ENCODE measurements around the gene SLC34A2. TPM values are rescaled to one million over a fixed set of nuclear protein-coding genes. Genes with fewer than 3 reads are reported as not detected.

SLC34A2 gene
- total and polyA plus RNA-seq, 4 experiments from 2014 or later, result not detected

GRCh38 chr4:25663781-25664180 is 8.1 kb downstream of the SLC34A2 start:
- Mint-ChIP-seq H3K27ac (no peak overlapping the region), H3K4me3 (no peak overlapping the region), H3K27me3 (peaks cover 6 to 14% of the 10 kb centered on the region in 2 donors), H3K36me3 (no peaks in the 10 kb centered on the region), H3K9me3 (no peaks in the 10 kb centered on the region), H3K4me1 (no peaks in the 10 kb centered on the region)
- H3K36me3 ChIP-seq (ENCODE audit: insufficient read depth, low read length), result no peaks in the 10 kb centered on the region
- POLR2A ChIA-PET (ENCODE audit: partially characterized antibody), result no interaction called here
- no peaks in the 10 kb centered on the region for H3K9me3 ChIP-seq (ENCODE audit: control insufficient read depth in 1 of 2, low read length in 2 of 2)
- CTCF ChIA-PET (ENCODE audit: partially characterized antibody), result no interaction called here
- H3K4me1 ChIP-seq (ENCODE audit: insufficient read depth, low read length), result no peaks in the 10 kb centered on the region
- intact Hi-C loops (cut with micrococcal nuclease), result no loop called here
- no peak for DNase-seq
- no peaks in the 10 kb centered on the region for H3K27me3 ChIP-seq (ENCODE audit: insufficient read depth, low read length)
- no peak overlapping the region for H3K4me3 ChIP-seq (ENCODE audit: low read length in 2 of 2)
- no peak overlapping the region for H3K27ac ChIP-seq (ENCODE audit: low read depth, low read length)

- H3K9me3 Mint-ChIP-seq, result no peaks in the 10 kb centered on the region
- ChIA-PET POLR2A (ENCODE audit: partially characterized antibody) (no interaction called here), CTCF (ENCODE audit: partially characterized antibody) (no interaction called here)
- H3K27ac Mint-ChIP-seq, result no peak overlapping the region
- no peaks in the 10 kb centered on the region for H3K36me3 ChIP-seq (ENCODE audit: insufficient read depth, low read length)
- intact Hi-C loops (cut with micrococcal nuclease), result no loop called here
- DNase-seq, result no peak
- no peak overlapping the region for H3K27ac ChIP-seq (ENCODE audit: low read depth, low read length)
- no peak overlapping the region for H3K4me3 Mint-ChIP-seq
- no peak overlapping the region for H3K4me3 ChIP-seq (ENCODE audit: low read length in 2 of 2)
- H3K4me1 ChIP-seq (ENCODE audit: insufficient read depth, low read length), result no peaks in the 10 kb centered on the region
- no peaks in the 10 kb centered on the region for H3K4me1 Mint-ChIP-seq
- H3K36me3 Mint-ChIP-seq, result no peaks in the 10 kb centered on the region
- no peaks in the 10 kb centered on the region for H3K27me3 ChIP-seq (ENCODE audit: insufficient read depth, low read length)
- H3K9me3 ChIP-seq (ENCODE audit: control insufficient read depth in 1 of 2, low read length in 2 of 2), result no peaks in the 10 kb centered on the region
- H3K27me3 Mint-ChIP-seq, result peaks cover 6 to 14% of the 10 kb centered on the region in 2 donors
These were observed 10.5 kb downstream of the SLC34A2 start for GRCh38 chr4:25666031-25666630.

GRCh38 chr4:25667931-25668557 is 12.4 kb downstream of the SLC34A2 start:
- H3K4me1 ChIP-seq (ENCODE audit: insufficient read depth, low read length), result no peaks in the 10 kb centered on the region
- no peaks in the 10 kb centered on the region for H3K36me3 ChIP-seq (ENCODE audit: insufficient read depth, low read length)
- H3K9me3 ChIP-seq (ENCODE audit: control insufficient read depth in 1 of 2, low read length in 2 of 2), result no peaks in the 10 kb centered on the region
- DNase-seq, result no peak
- H3K4me1 Mint-ChIP-seq, result no peaks in the 10 kb centered on the region
- CTCF ChIA-PET (ENCODE audit: partially characterized antibody), result no interaction called here
- peaks cover 5 to 14% of the 10 kb centered on the region in 2 donors for H3K27me3 Mint-ChIP-seq
- H3K27me3 ChIP-seq (ENCODE audit: insufficient read depth, low read length), result no peaks in the 10 kb centered on the region
- H3K36me3 Mint-ChIP-seq, result no peaks in the 10 kb centered on the region
- H3K4me3 Mint-ChIP-seq, result no peak overlapping the region
- H3K9me3 Mint-ChIP-seq, result no peaks in the 10 kb centered on the region
- intact Hi-C loops (cut with micrococcal nuclease), result no loop called here
- H3K27ac ChIP-seq (ENCODE audit: low read depth, low read length), result no peak overlapping the region
- no peak overlapping the region for H3K4me3 ChIP-seq (ENCODE audit: low read length in 2 of 2)
- POLR2A ChIA-PET (ENCODE audit: partially characterized antibody), result no interaction called here
- no peak overlapping the region for H3K27ac Mint-ChIP-seq

GRCh38 chr4:25670991-25671390 is 15.3 kb downstream of the SLC34A2 start:
- H3K9me3 Mint-ChIP-seq, result peaks cover 0 to 3% (median 0%) of the 10 kb centered on the region in 8 donors
- Histone ChIP-seq H3K4me3 (ENCODE audit: low read length in 2 of 2) (no peak overlapping the region), H3K27ac (ENCODE audit: low read depth, low read length) (no peak overlapping the region), H3K9me3 (ENCODE audit: control insufficient read depth in 1 of 2, low read length in 2 of 2) (no peaks in the 10 kb centered on the region), H3K27me3 (ENCODE audit: insufficient read depth, low read length) (no peaks in the 10 kb centered on the region), H3K36me3 (ENCODE audit: insufficient read depth, low read length) (no peaks in the 10 kb centered on the region), H3K4me1 (ENCODE audit: insufficient read depth, low read length) (no peaks in the 10 kb centered on the region)
- H3K27me3 Mint-ChIP-seq, result peaks cover 2 to 5% of the 10 kb centered on the region in 2 donors
- no peak for DNase-seq
- H3K4me1 Mint-ChIP-seq, result no peaks in the 10 kb centered on the region
- intact Hi-C loops (cut with micrococcal nuclease), result no loop called here
- no peak overlapping the region for H3K27ac Mint-ChIP-seq
- CTCF ChIA-PET (ENCODE audit: partially characterized antibody), result no interaction called here
- H3K4me3 Mint-ChIP-seq, result no peak overlapping the region
- POLR2A ChIA-PET (ENCODE audit: partially characterized antibody), result no interaction called here
- no peaks in the 10 kb centered on the region for H3K36me3 Mint-ChIP-seq

- Mint-ChIP-seq H3K27ac (no peak overlapping the region), H3K4me1 (no peaks in the 10 kb centered on the region), H3K36me3 (no peaks in the 10 kb centered on the region), H3K27me3 (peaks cover 2 to 3% of the 10 kb centered on the region in 2 donors), H3K4me3 (no peak overlapping the region), H3K9me3 (peaks cover 0 to 3% (median 0%) of the 10 kb centered on the region in 8 donors)
- intact Hi-C loops (cut with micrococcal nuclease), result no loop called here
- Histone ChIP-seq H3K27ac (ENCODE audit: low read depth, low read length) (no peak overlapping the region), H3K4me3 (ENCODE audit: low read length in 2 of 2) (no peak overlapping the region), H3K4me1 (ENCODE audit: insufficient read depth, low read length) (no peaks in the 10 kb centered on the region), H3K27me3 (ENCODE audit: insufficient read depth, low read length) (no peaks in the 10 kb centered on the region), H3K36me3 (ENCODE audit: insufficient read depth, low read length) (no peaks in the 10 kb centered on the region), H3K9me3 (ENCODE audit: control insufficient read depth in 1 of 2, low read length in 2 of 2) (no peaks in the 10 kb centered on the region)
- DNase-seq, result no peak
- ChIA-PET POLR2A (ENCODE audit: partially characterized antibody) (no interaction called here), CTCF (ENCODE audit: partially characterized antibody) (no interaction called here)
These were observed 17.1 kb downstream of the SLC34A2 start for GRCh38 chr4:25672756-25673155.

- no peak overlapping the region for H3K4me3 Mint-ChIP-seq
These were observed 18.7 kb downstream of the SLC34A2 start for GRCh38 chr4:25674386-25674785.

GRCh38 chr4:25676221-25676620 is 20.6 kb downstream of the SLC34A2 start:
- CTCF ChIA-PET (ENCODE audit: partially characterized antibody), result no interaction called here

More at GRCh38 chr4:25674386-25674785, 18.7 kb downstream of the SLC34A2 start:
- Histone ChIP-seq H3K27me3 (ENCODE audit: insufficient read depth, low read length) (no peaks in the 10 kb centered on the region), H3K36me3 (ENCODE audit: insufficient read depth, low read length) (no peaks in the 10 kb centered on the region), H3K4me1 (ENCODE audit: insufficient read depth, low read length) (no peaks in the 10 kb centered on the region), H3K27ac (ENCODE audit: low read depth, low read length) (no peak overlapping the region), H3K4me3 (ENCODE audit: low read length in 2 of 2) (no peak overlapping the region), H3K9me3 (ENCODE audit: control insufficient read depth in 1 of 2, low read length in 2 of 2) (no peaks in the 10 kb centered on the region)
- ChIA-PET POLR2A (ENCODE audit: partially characterized antibody) (no interaction called here), CTCF (ENCODE audit: partially characterized antibody) (no interaction called here)
- H3K27ac Mint-ChIP-seq, result no peak overlapping the region
- peaks cover 0 to 3% (median 0%) of the 10 kb centered on the region in 8 donors for H3K9me3 Mint-ChIP-seq
- H3K27me3 Mint-ChIP-seq, result peaks cover 0 to 3% of the 10 kb centered on the region in 2 donors
- no peaks in the 10 kb centered on the region for H3K4me1 Mint-ChIP-seq
- no peaks in the 10 kb centered on the region for H3K36me3 Mint-ChIP-seq
- intact Hi-C loops (cut with micrococcal nuclease), result no loop called here
- DNase-seq, result no peak

More at GRCh38 chr4:25676221-25676620, 20.6 kb downstream of the SLC34A2 start:
- H3K9me3 ChIP-seq (ENCODE audit: control insufficient read depth in 1 of 2, low read length in 2 of 2), result no peaks in the 10 kb centered on the region
- peaks cover 0 to 3% (median 0%) of the 10 kb centered on the region in 8 donors for H3K9me3 Mint-ChIP-seq
- no peak for DNase-seq
- no peaks in the 10 kb centered on the region for H3K4me1 ChIP-seq (ENCODE audit: insufficient read depth, low read length)
- POLR2A ChIA-PET (ENCODE audit: partially characterized antibody), result no interaction called here
- no peak overlapping the region for H3K27ac Mint-ChIP-seq
- H3K27me3 Mint-ChIP-seq, result peaks cover 0 to 5% of the 10 kb centered on the region in 2 donors
- H3K27ac ChIP-seq (ENCODE audit: low read depth, low read length), result no peak overlapping the region
- H3K4me3 ChIP-seq (ENCODE audit: low read length in 2 of 2), result no peak overlapping the region
- peak overlapping the region in 1 of 8 donors; percentile 54 for H3K4me3 Mint-ChIP-seq
- intact Hi-C loops (cut with micrococcal nuclease), result no loop called here
- no peaks in the 10 kb centered on the region for H3K36me3 ChIP-seq (ENCODE audit: insufficient read depth, low read length)
- H3K27me3 ChIP-seq (ENCODE audit: insufficient read depth, low read length), result no peaks in the 10 kb centered on the region
- no peaks in the 10 kb centered on the region for H3K4me1 Mint-ChIP-seq
- no peaks in the 10 kb centered on the region for H3K36me3 Mint-ChIP-seq
